Vagina (tissue), 2 donors: Measurements from ENCODE around the gene CFAP58. TPM values are rescaled to one million over a fixed set of nuclear protein-coding genes. Genes with fewer than 3 reads are reported as not detected.

ENCODE experiments used
- DNase-seq, 2 donors: peaks; one replicate each; pipeline ENCODE4 v3.0.0-alpha.2; 2017; ENCODE audit errors: extremely low spot score in 2 of 2
- H3K27ac ChIP-seq: fragments of 200-600 bp; sonication (generic); one replicate; pipeline ENCODE4 v1.5.1; 2019
- H3K27me3 ChIP-seq: fragments of 200-600 bp; sonication (generic); one replicate; pipeline ENCODE4 v1.5.1; 2019
- H3K36me3 ChIP-seq, 2 donors: fragments of 200-600 bp; sonication (generic); one replicate each; pipeline ENCODE4 v1.5.1; 2017 to 2019
- H3K4me1 ChIP-seq: fragments of 200-600 bp; sonication (generic); one replicate; pipeline ENCODE4 v1.5.1; 2019
- H3K4me3 ChIP-seq, 2 donors: fragments of 200-600 bp; sonication (generic); 1 replicate in 1 of 2; 2 replicates in 1 of 2; pipeline ENCODE4 v1.5.1; 2016 to 2019
- H3K9me3 ChIP-seq: fragments of 200-600 bp; sonication (generic); one replicate; pipeline ENCODE4 v1.5.1; 2019
- CTCF ChIP-seq, 3 experiments: fragments of 450-650 bp in 2 of 3; fragments of 200-600 bp in 1 of 3; sonication (generic) in 1 of 3; IDR thresholded peaks; one replicate each; pipeline ENCODE4 v1.5.1; 2017 to 2019; ENCODE audit warnings: antibody characterized with exemption in 3 of 3, mild to moderate bottlenecking in 2 of 3, moderate library complexity in 2 of 3
- POLR2A ChIP-seq, 2 donors: fragments of 450-650 bp; IDR thresholded peaks; one replicate each; pipeline ENCODE4 v1.6.1; 2017; ENCODE audit warnings: antibody characterized with exemption in 2 of 2, mild to moderate bottlenecking in 2 of 2, moderate library complexity in 2 of 2
- POLR2AphosphoS5 ChIP-seq, 2 donors: sonication (generic); formaldehyde crosslinking; IDR thresholded peaks; one replicate each; pipeline ENCODE4 v1.9.0; 2017; ENCODE audit warnings: antibody characterized with exemption in 2 of 2, mild to moderate bottlenecking in 2 of 2, low read depth in 1 of 2; ENCODE audit not compliant: insufficient read depth in 1 of 2
- intact Hi-C: fragments of 100-400 bp; cut with DNase I; formaldehyde crosslinking; loops from one replicate; pipeline ENCODE4 v1.15.1; 2023
- total RNA-seq: library from RNA; depleted of rRNA; stranded (reverse); fragments of >200 nt; gene quantifications from one replicate; pipeline ENCODE4 v1.2.3, GENCODE V29; 2016

Gene CFAP58
- total RNA-seq, 1 donor from 2014 or later, result 0.49 TPM

GRCh38 chr10:104501449-104501848, 147.8 kb downstream of the CFAP58 start:
- intact Hi-C loops, result no loop called here
- no peak overlapping the region for H3K27ac ChIP-seq
- DNase-seq, result no peak
- H3K4me1 ChIP-seq, result no peaks in the 10 kb centered on the region
- TF ChIP-seq CTCF (IDR thresholded peaks at IDR 0.05), result no peak
- TF ChIP-seq POLR2A (IDR thresholded peaks at IDR 0.05), result no peak
- TF ChIP-seq POLR2AphosphoS5 (IDR thresholded peaks at IDR 0.05; ENCODE audit: insufficient read depth in 1 of 2, low read depth in 1 of 2), result no peak
- no peaks in the 10 kb centered on the region for H3K27me3 ChIP-seq
- H3K4me3 ChIP-seq, result no peak overlapping the region
- no peaks in the 10 kb centered on the region for H3K9me3 ChIP-seq
- no peaks in the 10 kb centered on the region for H3K36me3 ChIP-seq

GRCh38 chr10:104501864-104502579, 148.4 kb downstream of the CFAP58 start:
- Histone ChIP-seq H3K9me3 (no peaks in the 10 kb centered on the region), H3K27ac (no peak overlapping the region), H3K27me3 (no peaks in the 10 kb centered on the region), H3K36me3 (no peaks in the 10 kb centered on the region), H3K4me1 (no peaks in the 10 kb centered on the region), H3K4me3 (no peak overlapping the region)
- no peak for DNase-seq
- no peak for TF ChIP-seq CTCF (IDR thresholded peaks at IDR 0.05)
- TF ChIP-seq POLR2AphosphoS5 (IDR thresholded peaks at IDR 0.05; ENCODE audit: insufficient read depth in 1 of 2, low read depth in 1 of 2), result no peak
- no peak for TF ChIP-seq POLR2A (IDR thresholded peaks at IDR 0.05)
- intact Hi-C loops, result no loop called here

GRCh38 chr10:104502907-104503306, 149.3 kb downstream of the CFAP58 start:
- TF ChIP-seq POLR2A (IDR thresholded peaks at IDR 0.05) (no peak), POLR2AphosphoS5 (IDR thresholded peaks at IDR 0.05; ENCODE audit: insufficient read depth in 1 of 2, low read depth in 1 of 2) (no peak)

More at GRCh38 chr10:104502907-104503306, 149.3 kb downstream of the CFAP58 start:
- H3K4me1 ChIP-seq, result no peaks in the 10 kb centered on the region
- H3K9me3 ChIP-seq, result no peaks in the 10 kb centered on the region
- H3K27ac ChIP-seq, result no peak overlapping the region
- H3K36me3 ChIP-seq, result no peaks in the 10 kb centered on the region
- no peak overlapping the region for H3K4me3 ChIP-seq
- intact Hi-C loops, result no loop called here
- H3K27me3 ChIP-seq, result no peaks in the 10 kb centered on the region
- no peak for DNase-seq

Other genes starting within 250 kb of the CFAP58 start
- gene SFR1, start 231.7 kb upstream of the CFAP58 start, total RNA-seq, result 4.4 TPM
- 0.25 TPM for gene CFAP43, start 121.5 kb upstream of the CFAP58 start, total RNA-seq
- 69.5 TPM for gene GSTO1, start 98.9 kb upstream of the CFAP58 start, total RNA-seq
- 13.8 TPM for gene GSTO2, start 84.6 kb upstream of the CFAP58 start, total RNA-seq
- 85.7 TPM for gene ITPRIP, start 15.4 kb upstream of the CFAP58 start, total RNA-seq